ENCODE measurements around the gene EBF3. TPM values are rescaled to one million over a fixed set of nuclear protein-coding genes. Genes with fewer than 3 reads are reported as not detected.
"Not testable (repeated sequence)": the region's sequence is repeated elsewhere in the genome, so short reads cannot be mapped to it uniquely, and the experiment has no call there.

Gene EBF3
- polyA plus RNA-seq, 12 donors = 51.3 to 117 (median 70.4) TPM; not detected in 1

- no peak for DNase-seq
Observed at GRCh38 chr10:129929343-129930292, 34.5 kb downstream of the EBF3 start.

GRCh38 chr10:129927351-129928120 lies 36.5 kb downstream of the EBF3 start:
- DNase-seq = no peak

GRCh38 chr10:129926066-129927055 lies 37.7 kb downstream of the EBF3 start:
- no peak for DNase-seq

GRCh38 chr10:129924375-129925085 lies 39.5 kb downstream of the EBF3 start:
- no peak for DNase-seq

- DNase-seq = no peak
Observed at GRCh38 chr10:129922598-129923123, 41.4 kb downstream of the EBF3 start.

- no peak for DNase-seq
Observed at GRCh38 chr10:129921801-129922597, 42.1 kb downstream of the EBF3 start.

GRCh38 chr10:129921065-129921670 lies 42.9 kb downstream of the EBF3 start:
- no peak for DNase-seq

- not testable (repeated sequence) for DNase-seq
Observed at GRCh38 chr10:129920187-129920586, 43.9 kb downstream of the EBF3 start.

- DNase-seq = no peak
Observed at GRCh38 chr10:129919358-129919757, 44.7 kb downstream of the EBF3 start.

- DNase-seq = no peak
Observed at GRCh38 chr10:129918836-129919235, 45.2 kb downstream of the EBF3 start.

- DNase-seq = no peak
Observed at GRCh38 chr10:129918401-129918800, 45.7 kb downstream of the EBF3 start.

GRCh38 chr10:129917936-129918335 lies 46.1 kb downstream of the EBF3 start:
- no peak for DNase-seq

- DNase-seq = no peak
Observed at GRCh38 chr10:129916506-129916995, 47.5 kb downstream of the EBF3 start.

- DNase-seq = no peak
Observed at GRCh38 chr10:129915526-129916378, 48.3 kb downstream of the EBF3 start.

- DNase-seq = no peak
Observed at GRCh38 chr10:129914960-129915359, 49.1 kb downstream of the EBF3 start.

GRCh38 chr10:129914153-129914855 lies 49.8 kb downstream of the EBF3 start:
- no peak for DNase-seq

GRCh38 chr10:129912986-129913695 lies 50.9 kb downstream of the EBF3 start:
- DNase-seq = no peak
